Measurements from ENCODE around the gene ATP6V1G3. TPM values are rescaled to one million over a fixed set of nuclear protein-coding genes. Genes with fewer than 3 reads are reported as not detected.

ATP6V1G3 gene
- total and polyA plus RNA-seq, 8 donors: not detected

- FAIRE-seq: no peak
- no peaks in the 10 kb centered on the region for H3K36me3 ChIP-seq
- no peak for ATAC-seq
Observed at GRCh38 chr1:198563583-198563982, 23.1 kb upstream of the ATP6V1G3 start.

GRCh38 chr1:198560161-198560560 is 19.7 kb upstream of the ATP6V1G3 start:
- DNase-seq: no peak
- no peak overlapping the region for H3K27ac ChIP-seq
- 21 to 26% methylated on average over 2 of the region's 2 CpGs for WGBS, 2 donors
- intact Hi-C loops (cut with DNase I): no loop called here
- no peaks in the 10 kb centered on the region for H3K36me3 ChIP-seq
- no peak overlapping the region for H3K4me3 ChIP-seq
- no peaks in the 10 kb centered on the region for H3K27me3 ChIP-seq
- no peaks in the 10 kb centered on the region for H3K9me3 ChIP-seq
- no peak for FAIRE-seq
- no peak for ATAC-seq
- H3K4me1 ChIP-seq: no peaks in the 10 kb centered on the region
- no peak for TF ChIP-seq CTCF (IDR thresholded peaks at IDR 0.05)

More at GRCh38 chr1:198563583-198563982, 23.1 kb upstream of the ATP6V1G3 start:
- TF ChIP-seq CTCF (IDR thresholded peaks at IDR 0.05): no peak
- Histone ChIP-seq H3K27ac (no peak overlapping the region), H3K4me3 (no peak overlapping the region), H3K4me1 (no peaks in the 10 kb centered on the region), H3K9me3 (no peaks in the 10 kb centered on the region), H3K27me3 (no peaks in the 10 kb centered on the region)
- intact Hi-C loops (cut with DNase I): no loop called here
- DNase-seq: no peak
- WGBS, 2 donors: 39 to 58% methylated on average over 1 of the region's 1 CpG

- no peak for FAIRE-seq
- no peak for TF ChIP-seq CTCF (IDR thresholded peaks at IDR 0.05)
- Histone ChIP-seq H3K27me3 (no peaks in the 10 kb centered on the region), H3K4me3 (no peak overlapping the region), H3K4me1 (no peaks in the 10 kb centered on the region), H3K9me3 (no peaks in the 10 kb centered on the region), H3K27ac (no peak overlapping the region), H3K36me3 (no peaks in the 10 kb centered on the region)
- intact Hi-C loops (cut with DNase I): no loop called here
- ATAC-seq: no peak
- DNase-seq: no peak
Observed at GRCh38 chr1:198559362-198559761, 18.9 kb upstream of the ATP6V1G3 start.

- Histone ChIP-seq H3K27ac (no peak overlapping the region), H3K4me1 (no peaks in the 10 kb centered on the region), H3K9me3 (no peaks in the 10 kb centered on the region), H3K27me3 (no peaks in the 10 kb centered on the region), H3K4me3 (no peak overlapping the region), H3K36me3 (no peaks in the 10 kb centered on the region)
- DNase-seq (no peak), FAIRE-seq (no peak), ATAC-seq (no peak)
- intact Hi-C loops (cut with DNase I): no loop called here
- no peak for TF ChIP-seq CTCF (IDR thresholded peaks at IDR 0.05)
- 69 to 85% methylated on average over 2 of the region's 2 CpGs for WGBS, 2 donors
Observed at GRCh38 chr1:198558402-198558801, 17.9 kb upstream of the ATP6V1G3 start.

GRCh38 chr1:198556971-198557370 is 16.5 kb upstream of the ATP6V1G3 start:
- intact Hi-C loops (cut with DNase I): no loop called here
- DNase-seq (peak in 1 of 6 donors; percentile 35), FAIRE-seq (no peak), ATAC-seq (peak in 2 of 4 donors; percentile 67 to 69)
- TF ChIP-seq CTCF (IDR thresholded peaks at IDR 0.05): no peak
- WGBS, 2 donors: 71 to 73% methylated on average over 4 of the region's 4 CpGs
- H3K4me3 ChIP-seq: no peak overlapping the region
- no peaks in the 10 kb centered on the region for H3K36me3 ChIP-seq
- no peaks in the 10 kb centered on the region for H3K4me1 ChIP-seq
- H3K27me3 ChIP-seq: no peaks in the 10 kb centered on the region
- H3K9me3 ChIP-seq: no peaks in the 10 kb centered on the region
- H3K27ac ChIP-seq: no peak overlapping the region
